Endothelial cell (in vitro differentiated cells): Measurements from ENCODE around the gene WARS2. TPM values are rescaled to one million over a fixed set of nuclear protein-coding genes. Genes with fewer than 3 reads are reported as not detected.
A peak's percentile ranks its signal among the peaks of the same experiment; 100 is the strongest.

Experiments used
- DNase-seq: peaks from one replicate; pipeline ENCODE4 v3.0.0; 2021; ENCODE audit warnings: low spot score
- H3K27ac Mint-ChIP-seq: one replicate; pipeline ENCODE4 v1.8.0; 2021; ENCODE audit warnings: mixed read lengths, inconsistent platforms; ENCODE audit not compliant: unreplicated experiment
- H3K27me3 Mint-ChIP-seq: one replicate; pipeline ENCODE4 v1.8.0; 2021; ENCODE audit warnings: mild to moderate bottlenecking, moderate library complexity, mixed read lengths, inconsistent platforms; ENCODE audit not compliant: unreplicated experiment
- H3K36me3 Mint-ChIP-seq: one replicate; pipeline ENCODE4 v1.8.0; 2021; ENCODE audit warnings: mild to moderate bottlenecking, low read depth, mixed read lengths, inconsistent platforms; ENCODE audit not compliant: unreplicated experiment
- H3K4me1 Mint-ChIP-seq: one replicate; pipeline ENCODE4 v1.8.0; 2021; ENCODE audit warnings: mild to moderate bottlenecking, mixed read lengths, inconsistent platforms; ENCODE audit not compliant: unreplicated experiment
- H3K4me3 Mint-ChIP-seq: one replicate; pipeline ENCODE4 v1.8.0; 2021; ENCODE audit warnings: mild to moderate bottlenecking, mixed read lengths, inconsistent platforms; ENCODE audit not compliant: unreplicated experiment
- H3K9me3 Mint-ChIP-seq: one replicate; pipeline ENCODE4 v1.8.0; 2021; ENCODE audit warnings: mixed read lengths, inconsistent platforms; ENCODE audit not compliant: unreplicated experiment
- total RNA-seq: library from RNA; stranded (reverse); fragmentation: NEBNext Ultra II Directional; extraction: Animal tissue kit (Norgen Biotek cat#: 25700); gene quantifications from one replicate; pipeline ENCODE4 v1.2.1, GENCODE V29; 2021; ENCODE audit not compliant: unreplicated experiment
- TF ChIP-seq, protein P1 (sequence below): fragments of 200-600 bp; sonication (generic); IDR thresholded peaks from one replicate; pipeline ENCODE4 v1.5.0; 2021; ENCODE audit warnings: antibody characterized with exemption; ENCODE audit not compliant: unreplicated experiment

WARS2 gene
- total RNA-seq, 1 donor from 2014 or later, result 11.2 TPM

DNA sequence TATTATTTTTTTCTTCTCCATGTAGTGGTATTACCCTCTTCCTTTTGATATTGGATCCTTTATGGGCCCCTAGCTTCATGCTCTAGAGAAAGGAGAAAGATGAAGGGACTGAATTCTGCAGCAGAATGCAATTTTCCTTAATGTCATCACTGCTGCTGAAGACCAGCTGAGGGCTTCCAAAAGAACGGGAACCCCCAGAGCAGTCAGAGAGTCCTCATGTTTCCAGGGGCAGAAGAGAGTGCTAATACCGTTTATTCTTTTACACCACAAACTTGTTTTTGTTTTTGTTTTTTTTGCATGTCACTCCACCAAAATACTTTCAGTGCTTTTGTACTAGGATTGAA lies 131.2 kb downstream of the WARS2 start:
- Mint-ChIP-seq H3K9me3 (no peaks in the 10 kb centered on the region), H3K36me3 (peaks cover 4% of the 10 kb centered on the region), H3K4me1 (peaks cover 19% of the 10 kb centered on the region), H3K4me3 (peak overlapping the region; percentile 88), H3K27ac (peak overlapping the region; percentile 98), H3K27me3 (peaks cover 15% of the 10 kb centered on the region)
- TF ChIP-seq, protein P1, sequence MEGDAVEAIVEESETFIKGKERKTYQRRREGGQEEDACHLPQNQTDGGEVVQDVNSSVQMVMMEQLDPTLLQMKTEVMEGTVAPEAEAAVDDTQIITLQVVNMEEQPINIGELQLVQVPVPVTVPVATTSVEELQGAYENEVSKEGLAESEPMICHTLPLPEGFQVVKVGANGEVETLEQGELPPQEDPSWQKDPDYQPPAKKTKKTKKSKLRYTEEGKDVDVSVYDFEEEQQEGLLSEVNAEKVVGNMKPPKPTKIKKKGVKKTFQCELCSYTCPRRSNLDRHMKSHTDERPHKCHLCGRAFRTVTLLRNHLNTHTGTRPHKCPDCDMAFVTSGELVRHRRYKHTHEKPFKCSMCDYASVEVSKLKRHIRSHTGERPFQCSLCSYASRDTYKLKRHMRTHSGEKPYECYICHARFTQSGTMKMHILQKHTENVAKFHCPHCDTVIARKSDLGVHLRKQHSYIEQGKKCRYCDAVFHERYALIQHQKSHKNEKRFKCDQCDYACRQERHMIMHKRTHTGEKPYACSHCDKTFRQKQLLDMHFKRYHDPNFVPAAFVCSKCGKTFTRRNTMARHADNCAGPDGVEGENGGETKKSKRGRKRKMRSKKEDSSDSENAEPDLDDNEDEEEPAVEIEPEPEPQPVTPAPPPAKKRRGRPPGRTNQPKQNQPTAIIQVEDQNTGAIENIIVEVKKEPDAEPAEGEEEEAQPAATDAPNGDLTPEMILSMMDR, result no peak
- no peak for DNase-seq

DNA sequence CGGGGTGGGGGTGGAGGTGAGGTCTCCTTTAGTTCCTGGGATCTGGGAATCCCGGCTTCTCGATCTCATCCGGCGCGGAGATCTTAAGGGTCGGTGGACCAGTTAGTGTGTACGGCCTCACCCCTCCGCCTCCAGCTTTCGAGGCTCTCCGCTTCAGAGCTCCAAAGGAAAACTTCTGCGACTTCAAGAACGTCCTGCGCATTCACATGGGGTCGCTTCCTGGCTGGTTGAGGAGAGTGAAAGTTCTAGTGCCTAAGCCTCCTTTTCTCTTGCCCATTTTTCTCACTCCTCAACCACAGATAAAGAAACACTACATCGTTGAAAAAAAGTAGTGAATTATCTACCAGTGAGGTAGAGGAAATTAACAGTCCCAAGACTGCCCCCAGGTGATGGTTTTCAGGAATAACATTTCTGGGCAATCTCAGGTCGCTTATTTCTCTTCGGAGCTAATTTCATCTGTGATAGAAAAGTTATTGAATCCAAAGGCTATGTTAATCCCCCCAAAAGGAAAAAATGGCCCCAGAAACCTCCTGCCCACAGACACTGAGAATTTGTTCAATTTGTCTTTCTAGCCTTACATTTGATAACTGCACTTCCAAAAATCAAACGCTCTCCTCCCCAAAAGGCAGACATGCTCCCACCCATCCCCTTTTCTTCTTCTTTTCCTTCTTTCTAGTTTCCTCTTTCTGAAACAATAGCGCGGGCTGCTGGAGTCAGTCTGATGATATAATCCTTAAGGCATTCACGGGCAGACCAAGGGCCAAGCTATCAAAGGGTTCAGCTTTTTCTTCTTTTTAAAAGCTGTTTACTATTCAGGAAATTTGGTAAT lies 131.8 kb downstream of the WARS2 start:
- peaks cover 4% of the 10 kb centered on the region for H3K36me3 Mint-ChIP-seq
- H3K27me3 Mint-ChIP-seq, result peaks cover 16% of the 10 kb centered on the region
- peak overlapping the region; percentile 88 for H3K4me3 Mint-ChIP-seq
- TF ChIP-seq, protein P1, result peak; percentile 77
- peaks cover 22% of the 10 kb centered on the region for H3K4me1 Mint-ChIP-seq
- DNase-seq, result peak; percentile 70
- H3K27ac Mint-ChIP-seq, result peak overlapping the region; percentile 98
- H3K9me3 Mint-ChIP-seq, result no peaks in the 10 kb centered on the region

DNA sequence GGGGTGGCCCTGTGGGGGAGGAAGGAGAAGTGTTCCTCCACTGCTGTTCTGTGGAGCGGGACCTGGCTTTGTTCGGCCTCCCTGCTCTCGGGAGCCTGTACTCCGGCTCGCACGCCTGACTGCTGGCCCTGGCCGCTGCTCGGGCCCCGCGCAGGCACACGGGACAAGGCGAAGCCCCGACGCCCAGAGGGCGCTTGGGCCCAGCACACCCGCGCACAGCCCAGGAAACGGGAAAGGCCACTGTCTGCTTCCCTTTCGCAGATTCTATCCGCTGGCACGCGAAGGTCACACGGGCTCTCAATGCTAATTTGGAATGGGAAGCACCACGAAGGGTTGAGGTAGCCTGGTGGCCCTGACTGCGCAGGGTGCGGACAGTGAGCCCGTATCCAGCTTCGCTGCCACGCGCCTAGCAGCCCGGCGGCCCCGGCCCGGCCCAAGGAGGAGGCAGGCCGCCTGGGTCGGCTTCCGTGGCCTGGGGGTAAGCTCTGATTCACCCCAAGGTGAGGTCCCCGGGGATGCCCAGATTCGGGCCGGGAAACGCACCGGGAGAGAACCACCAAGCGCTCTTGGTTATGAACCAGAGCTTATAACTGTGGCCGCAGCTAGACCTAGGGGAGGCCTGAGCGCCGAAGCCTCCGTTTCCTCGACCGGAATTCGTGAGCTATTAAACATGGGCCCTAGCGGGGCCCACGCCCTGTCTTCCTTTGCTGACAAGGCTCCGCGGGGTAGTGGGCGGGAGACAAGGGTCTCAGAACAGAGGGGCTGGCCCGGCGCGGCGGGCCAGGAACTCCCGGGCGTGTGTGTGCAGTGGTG lies 132.6 kb downstream of the WARS2 start:
- peaks cover 19% of the 10 kb centered on the region for H3K27me3 Mint-ChIP-seq
- H3K36me3 Mint-ChIP-seq, result peaks cover 4% of the 10 kb centered on the region
- peaks cover 26% of the 10 kb centered on the region for H3K4me1 Mint-ChIP-seq
- TF ChIP-seq, protein P1, result no peak
- peak overlapping the region; percentile 98 for H3K27ac Mint-ChIP-seq
- DNase-seq, result no peak
- H3K9me3 Mint-ChIP-seq, result no peaks in the 10 kb centered on the region
- H3K4me3 Mint-ChIP-seq, result peak overlapping the region; percentile 88

DNA sequence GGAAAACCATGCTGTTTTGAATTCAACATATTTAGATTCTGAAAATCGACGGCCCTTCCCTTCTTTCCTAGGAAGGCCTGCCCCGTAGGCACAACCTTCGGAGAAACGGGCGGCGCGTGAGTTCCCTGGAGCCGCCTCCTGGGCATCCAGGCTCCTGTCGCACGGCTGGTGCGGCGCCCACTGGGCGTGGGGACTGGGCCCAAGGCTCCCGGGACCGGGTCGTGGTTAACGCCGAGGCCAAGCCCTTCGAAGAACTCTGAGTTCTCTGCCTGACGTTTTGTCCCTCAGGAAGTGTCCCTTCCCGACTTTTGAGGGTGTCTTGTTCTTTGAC lies 133.1 kb downstream of the WARS2 start:
- no peaks in the 10 kb centered on the region for H3K9me3 Mint-ChIP-seq
- H3K27ac Mint-ChIP-seq, result no peak overlapping the region
- peaks cover 21% of the 10 kb centered on the region for H3K27me3 Mint-ChIP-seq
- TF ChIP-seq, protein P1, result no peak
- no peak overlapping the region for H3K4me3 Mint-ChIP-seq
- peaks cover 29% of the 10 kb centered on the region for H3K4me1 Mint-ChIP-seq
- no peak for DNase-seq
- H3K36me3 Mint-ChIP-seq, result peaks cover 4% of the 10 kb centered on the region
